Astrocyte of the cerebellum (primary cell): ENCODE measurements around the gene STAP1.

Experiments used
- DNase-seq: peaks from one replicate; pipeline ENCODE4 v3.0.0-alpha.2; 2011; ENCODE audit warnings: low read depth
- H3K4me3 ChIP-seq: 2 replicates; pipeline ENCODE4 v1.5.1; 2011; ENCODE audit warnings: mild to moderate bottlenecking, low read depth, low read length, moderate library complexity
- CTCF ChIP-seq: IDR thresholded peaks from 2 replicates; pipeline ENCODE4 v1.5.1; 2012; ENCODE audit warnings: low read length, low read depth, moderate library complexity, mild to moderate bottlenecking; ENCODE audit errors: missing control alignments
- in situ Hi-C: cut with HindIII; loops from 2 replicates; pipeline ENCODE4 v1.10.0; 2017; ENCODE audit warnings: low sequenced_read_pairs

The STAP1 gene

GRCh38 chr4:67555447-67555846 lies 3.1 kb upstream of the STAP1 start:
- no peak for TF ChIP-seq CTCF
- DNase-seq, result no peak
- no peak overlapping the region for H3K4me3 ChIP-seq
- in situ Hi-C loops, result no loop called here

- no peak for TF ChIP-seq CTCF
- DNase-seq, result no peak
- no peak overlapping the region for H3K4me3 ChIP-seq
- in situ Hi-C loops, result no loop called here
These were observed 2.1 kb upstream of the STAP1 start for GRCh38 chr4:67556436-67556835.

- no peak for DNase-seq
- no peak overlapping the region for H3K4me3 ChIP-seq
- in situ Hi-C loops, result no loop called here
- no peak for TF ChIP-seq CTCF
These were observed 6.8 kb downstream of the STAP1 start for GRCh38 chr4:67565284-67565683.

- no peak for DNase-seq
- in situ Hi-C loops, result no loop called here
- no peak overlapping the region for H3K4me3 ChIP-seq
- TF ChIP-seq CTCF, result no peak
These were observed 7.8 kb downstream of the STAP1 start for GRCh38 chr4:67566335-67566734.

- no peak for DNase-seq
- no peak for TF ChIP-seq CTCF
- in situ Hi-C loops, result no loop called here
These were observed 10.3 kb downstream of the STAP1 start for GRCh38 chr4:67568820-67569219.

GRCh38 chr4:67570537-67570936 lies 12.0 kb downstream of the STAP1 start:
- no peak overlapping the region for H3K4me3 ChIP-seq
- no peak for TF ChIP-seq CTCF
- in situ Hi-C loops, result no loop called here
- no peak for DNase-seq

More at GRCh38 chr4:67568820-67569219, 10.3 kb downstream of the STAP1 start:
- no peak overlapping the region for H3K4me3 ChIP-seq

GRCh38 chr4:67571975-67572374 lies 13.4 kb downstream of the STAP1 start:
- in situ Hi-C loops, result no loop called here
- no peak for DNase-seq
- TF ChIP-seq CTCF, result no peak
- H3K4me3 ChIP-seq, result no peak overlapping the region
